Ishikawa (cell line): Measurements from ENCODE around the gene SLAMF1.

ENCODE experiments used
- EGR1 ChIP-seq: IDR thresholded peaks from 2 replicates; pipeline ENCODE4 v1.6.1; 2012
- EP300 ChIP-seq: IDR thresholded peaks from 2 replicates; pipeline ENCODE4 v1.6.1; 2012; ENCODE audit warnings: borderline replicate concordance
- TCF12 ChIP-seq: IDR thresholded peaks from 2 replicates; pipeline ENCODE4 v1.6.1; 2012; ENCODE audit warnings: low read depth
- TEAD4 ChIP-seq: IDR thresholded peaks from 2 replicates; pipeline ENCODE4 v1.6.1; 2012
- YY1 ChIP-seq: IDR thresholded peaks from 2 replicates; pipeline ENCODE4 v1.6.1; 2012; ENCODE audit warnings: low read depth
- TF ChIP-seq, protein P1 (sequence below): IDR thresholded peaks from 2 replicates; pipeline ENCODE4 v1.6.1; 2012; ENCODE audit warnings: low read depth, mild to moderate bottlenecking
- TF ChIP-seq, protein P2 (sequence below): IDR thresholded peaks from 2 replicates; pipeline ENCODE4 v1.6.1; 2012

DNA sequence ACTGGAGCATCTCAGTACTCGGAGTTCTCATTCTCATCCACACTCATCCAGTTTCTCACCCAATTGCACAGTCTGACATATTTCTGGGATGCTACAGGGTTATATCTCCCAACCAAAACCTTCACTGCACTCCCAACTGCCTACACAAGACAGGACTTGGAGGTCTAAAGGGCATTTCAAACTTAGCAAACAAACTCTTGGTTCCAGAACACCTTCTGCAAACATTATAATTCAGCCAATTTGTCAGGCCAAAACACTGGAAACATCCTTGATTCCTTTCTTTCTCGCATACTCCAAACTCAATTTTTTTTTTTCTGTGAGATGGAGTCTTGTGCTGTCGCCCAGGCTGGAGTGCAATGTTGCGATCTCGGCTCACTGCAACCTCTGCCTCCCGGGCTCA lies 7.9 kb downstream of the SLAMF1 start:
- TF ChIP-seq YY1 (no peak), TCF12 (no peak), EP300 (no peak), EGR1 (no peak), TEAD4 (no peak)
- TF ChIP-seq, protein P1, sequence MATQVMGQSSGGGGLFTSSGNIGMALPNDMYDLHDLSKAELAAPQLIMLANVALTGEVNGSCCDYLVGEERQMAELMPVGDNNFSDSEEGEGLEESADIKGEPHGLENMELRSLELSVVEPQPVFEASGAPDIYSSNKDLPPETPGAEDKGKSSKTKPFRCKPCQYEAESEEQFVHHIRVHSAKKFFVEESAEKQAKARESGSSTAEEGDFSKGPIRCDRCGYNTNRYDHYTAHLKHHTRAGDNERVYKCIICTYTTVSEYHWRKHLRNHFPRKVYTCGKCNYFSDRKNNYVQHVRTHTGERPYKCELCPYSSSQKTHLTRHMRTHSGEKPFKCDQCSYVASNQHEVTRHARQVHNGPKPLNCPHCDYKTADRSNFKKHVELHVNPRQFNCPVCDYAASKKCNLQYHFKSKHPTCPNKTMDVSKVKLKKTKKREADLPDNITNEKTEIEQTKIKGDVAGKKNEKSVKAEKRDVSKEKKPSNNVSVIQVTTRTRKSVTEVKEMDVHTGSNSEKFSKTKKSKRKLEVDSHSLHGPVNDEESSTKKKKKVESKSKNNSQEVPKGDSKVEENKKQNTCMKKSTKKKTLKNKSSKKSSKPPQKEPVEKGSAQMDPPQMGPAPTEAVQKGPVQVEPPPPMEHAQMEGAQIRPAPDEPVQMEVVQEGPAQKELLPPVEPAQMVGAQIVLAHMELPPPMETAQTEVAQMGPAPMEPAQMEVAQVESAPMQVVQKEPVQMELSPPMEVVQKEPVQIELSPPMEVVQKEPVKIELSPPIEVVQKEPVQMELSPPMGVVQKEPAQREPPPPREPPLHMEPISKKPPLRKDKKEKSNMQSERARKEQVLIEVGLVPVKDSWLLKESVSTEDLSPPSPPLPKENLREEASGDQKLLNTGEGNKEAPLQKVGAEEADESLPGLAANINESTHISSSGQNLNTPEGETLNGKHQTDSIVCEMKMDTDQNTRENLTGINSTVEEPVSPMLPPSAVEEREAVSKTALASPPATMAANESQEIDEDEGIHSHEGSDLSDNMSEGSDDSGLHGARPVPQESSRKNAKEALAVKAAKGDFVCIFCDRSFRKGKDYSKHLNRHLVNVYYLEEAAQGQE = no peak
- TF ChIP-seq, protein P2, sequence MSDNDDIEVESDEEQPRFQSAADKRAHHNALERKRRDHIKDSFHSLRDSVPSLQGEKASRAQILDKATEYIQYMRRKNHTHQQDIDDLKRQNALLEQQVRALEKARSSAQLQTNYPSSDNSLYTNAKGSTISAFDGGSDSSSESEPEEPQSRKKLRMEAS = no peak
